Transverse colon (tissue), 4 donors: Measurements from ENCODE around the gene LAMTOR4. TPM values are rescaled to one million over a fixed set of nuclear protein-coding genes. Genes with fewer than 3 reads are reported as not detected.

Experiments
- DNase-seq: peaks from one replicate; pipeline ENCODE4 v3.0.0-alpha.2; 2019
- H3K27ac ChIP-seq, 4 donors: fragments of 200-600 bp; sonication (generic); 2 replicates each; pipeline ENCODE4 v1.5.1; 2016 to 2018; ENCODE audit warnings: inconsistent platforms in 4 of 4
- H3K27me3 ChIP-seq: fragments of 200-600 bp; sonication (generic); 2 replicates; pipeline ENCODE4 v1.5.1; 2017; ENCODE audit warnings: inconsistent platforms
- H3K36me3 ChIP-seq, 4 donors: fragments of 200-600 bp; sonication (generic); 2 replicates each; pipeline ENCODE4 v1.5.1; 2017 to 2019; ENCODE audit warnings: inconsistent platforms in 4 of 4
- H3K4me1 ChIP-seq, 4 donors: fragments of 200-600 bp; sonication (generic); 2 replicates each; pipeline ENCODE4 v1.5.1; 2017 to 2020; ENCODE audit warnings: inconsistent platforms in 4 of 4
- H3K4me3 ChIP-seq, 4 donors: fragments of 200-600 bp; sonication (generic); 1 replicate in 1 of 4; 2 replicates in 3 of 4; pipeline versions ENCODE4 v1.5.1 to v1.6.1; 2017 to 2019; ENCODE audit warnings: inconsistent platforms in 4 of 4
- H3K9me3 ChIP-seq, 2 donors: fragments of 200-600 bp; sonication (generic); 2 replicates each; pipeline ENCODE4 v1.5.1; 2017 to 2019; ENCODE audit warnings: inconsistent platforms in 2 of 2
- EP300 ChIP-seq: sonication (generic); formaldehyde crosslinking; IDR thresholded peaks from one replicate; pipeline ENCODE4 v1.6.1; 2017; ENCODE audit warnings: antibody characterized with exemption, low read depth
- POLR2A ChIP-seq: fragments of 450-650 bp; IDR thresholded peaks from one replicate; pipeline ENCODE4 v1.6.1; 2016; ENCODE audit warnings: antibody characterized with exemption, mild to moderate bottlenecking, moderate library complexity
- POLR2AphosphoS5 ChIP-seq, 3 donors: sonication (generic); formaldehyde crosslinking; IDR thresholded peaks; one replicate each; pipeline ENCODE4 v1.6.1; 2016; ENCODE audit warnings: antibody characterized with exemption in 3 of 3
- WGBS, 2 donors: methylation state at CpG; one replicate each; pipeline ENCODE4 v1.1.5; 2018; ENCODE audit warnings: low coverage in 1 of 2; 5-methylcytosine and 5-hydroxymethylcytosine counted together
- in situ Hi-C, 4 donors: fragments of 200-750 bp; cut with MboI; loops; one replicate each; pipeline versions ENCODE4 v1.15.0 to v1.15.1; 2017; ENCODE audit warnings: low sequenced_read_pairs in 3 of 4, low pct_ligation_motif_present in 1 of 4, low pct_unique_long_range_greater_than_20kb in 1 of 4
- intact Hi-C: fragments of 100-400 bp; cut with DNase I; formaldehyde crosslinking; loops from one replicate; pipeline ENCODE4 v1.15.1; 2023; ENCODE audit warnings: low total_unique reads
- total RNA-seq, 4 donors: library from RNA; depleted of rRNA; stranded (reverse); fragments of >200 nt; gene quantifications; one replicate each; pipeline ENCODE4 v1.1.0, GENCODE V29; 2016
- TF ChIP-seq, protein P1 (sequence below), 5 experiments: fragments of 200-600 bp in 3 of 5; fragments of 450-650 bp in 2 of 5; sonication (generic) in 3 of 5; IDR thresholded peaks; 1 replicate in 2 of 5; 2 replicates in 3 of 5; pipeline ENCODE4 v1.5.1; 2016 to 2017; ENCODE audit warnings: antibody characterized with exemption in 5 of 5, inconsistent platforms in 3 of 5, mild to moderate bottlenecking in 2 of 5, moderate library complexity in 1 of 5

Gene LAMTOR4
- total RNA-seq, 4 donors from 2014 or later, result 105 to 403 (median 256) TPM

DNA sequence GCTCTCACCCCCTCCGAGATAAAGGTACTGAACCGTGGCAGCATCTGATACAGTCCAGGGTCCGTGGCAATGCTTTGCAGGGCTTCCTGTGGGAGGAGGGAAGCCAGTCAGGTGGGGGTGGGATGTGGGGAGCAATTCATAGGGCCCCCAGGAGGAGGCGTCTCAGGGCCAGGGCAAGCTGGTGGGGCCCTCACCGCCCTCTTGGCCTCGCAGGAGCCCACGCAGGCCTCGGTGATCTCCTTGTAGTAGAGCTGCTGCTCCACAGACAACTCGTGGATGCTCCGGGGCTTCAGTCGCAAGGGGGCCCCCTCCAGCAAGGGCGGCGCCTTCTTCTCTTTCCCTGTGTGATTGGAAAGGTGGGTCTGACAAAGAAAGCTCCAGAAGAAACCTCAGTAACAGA lies 36.8 kb upstream of the LAMTOR4 start:
- WGBS, 2 donors, result 70 to 93% methylated on average over 2 to 13 of the region's 13 CpGs
- H3K36me3 ChIP-seq, result peaks cover 0 to 17% (median 8%) of the 10 kb centered on the region in 4 donors
- no peaks in the 10 kb centered on the region for H3K27me3 ChIP-seq
- H3K4me3 ChIP-seq, result no peak overlapping the region
- TF ChIP-seq POLR2A (no peak), EP300 (no peak)
- TF ChIP-seq, protein P1, sequence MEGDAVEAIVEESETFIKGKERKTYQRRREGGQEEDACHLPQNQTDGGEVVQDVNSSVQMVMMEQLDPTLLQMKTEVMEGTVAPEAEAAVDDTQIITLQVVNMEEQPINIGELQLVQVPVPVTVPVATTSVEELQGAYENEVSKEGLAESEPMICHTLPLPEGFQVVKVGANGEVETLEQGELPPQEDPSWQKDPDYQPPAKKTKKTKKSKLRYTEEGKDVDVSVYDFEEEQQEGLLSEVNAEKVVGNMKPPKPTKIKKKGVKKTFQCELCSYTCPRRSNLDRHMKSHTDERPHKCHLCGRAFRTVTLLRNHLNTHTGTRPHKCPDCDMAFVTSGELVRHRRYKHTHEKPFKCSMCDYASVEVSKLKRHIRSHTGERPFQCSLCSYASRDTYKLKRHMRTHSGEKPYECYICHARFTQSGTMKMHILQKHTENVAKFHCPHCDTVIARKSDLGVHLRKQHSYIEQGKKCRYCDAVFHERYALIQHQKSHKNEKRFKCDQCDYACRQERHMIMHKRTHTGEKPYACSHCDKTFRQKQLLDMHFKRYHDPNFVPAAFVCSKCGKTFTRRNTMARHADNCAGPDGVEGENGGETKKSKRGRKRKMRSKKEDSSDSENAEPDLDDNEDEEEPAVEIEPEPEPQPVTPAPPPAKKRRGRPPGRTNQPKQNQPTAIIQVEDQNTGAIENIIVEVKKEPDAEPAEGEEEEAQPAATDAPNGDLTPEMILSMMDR (IDR thresholded peaks at IDR 0.05), result no peak
- H3K27ac ChIP-seq, result no peak overlapping the region
- H3K9me3 ChIP-seq, result no peaks in the 10 kb centered on the region
- in situ Hi-C loops, result no loop called here
- H3K4me1 ChIP-seq, result no peaks in the 10 kb centered on the region
- no peak for DNase-seq
- intact Hi-C loops, result no loop called here

DNA sequence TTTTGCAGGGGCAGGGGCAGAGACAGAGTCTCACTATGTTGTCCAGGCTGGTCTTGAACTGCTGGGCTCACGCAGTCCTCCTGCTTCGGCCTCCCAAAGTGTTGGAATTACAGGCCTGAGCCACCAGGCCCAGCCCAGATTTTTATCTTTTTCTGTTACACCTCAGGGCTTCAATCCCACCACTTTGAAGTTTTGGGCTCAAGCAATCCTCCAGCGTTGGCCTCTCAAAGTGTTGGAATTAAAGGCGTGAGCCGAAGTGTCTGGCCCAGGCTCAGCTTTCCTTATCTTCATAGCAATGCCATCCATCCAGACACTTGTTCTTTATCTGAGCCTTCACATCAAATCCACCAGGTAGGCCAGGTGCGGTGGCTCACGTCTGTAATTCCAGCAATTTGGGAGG lies 33.7 kb upstream of the LAMTOR4 start:
- no peak for DNase-seq
- WGBS, 2 donors, result 91 to 96% methylated on average over 5 to 7 of the region's 7 CpGs
- in situ Hi-C loops, result no loop called here
- Histone ChIP-seq H3K27me3 (no peaks in the 10 kb centered on the region), H3K27ac (no peak overlapping the region), H3K4me1 (peaks cover 6 to 12% (median 9%) of the 10 kb centered on the region in 4 donors), H3K4me3 (no peak overlapping the region), H3K9me3 (no peaks in the 10 kb centered on the region), H3K36me3 (peaks cover 0 to 9% (median 4%) of the 10 kb centered on the region in 4 donors)
- TF ChIP-seq POLR2AphosphoS5 (IDR thresholded peaks at IDR 0.05) (no peak), EP300 (no peak), POLR2A (no peak)
- TF ChIP-seq, protein P1 (IDR thresholded peaks at IDR 0.05), result no peak
- intact Hi-C loops, result no loop called here

DNA sequence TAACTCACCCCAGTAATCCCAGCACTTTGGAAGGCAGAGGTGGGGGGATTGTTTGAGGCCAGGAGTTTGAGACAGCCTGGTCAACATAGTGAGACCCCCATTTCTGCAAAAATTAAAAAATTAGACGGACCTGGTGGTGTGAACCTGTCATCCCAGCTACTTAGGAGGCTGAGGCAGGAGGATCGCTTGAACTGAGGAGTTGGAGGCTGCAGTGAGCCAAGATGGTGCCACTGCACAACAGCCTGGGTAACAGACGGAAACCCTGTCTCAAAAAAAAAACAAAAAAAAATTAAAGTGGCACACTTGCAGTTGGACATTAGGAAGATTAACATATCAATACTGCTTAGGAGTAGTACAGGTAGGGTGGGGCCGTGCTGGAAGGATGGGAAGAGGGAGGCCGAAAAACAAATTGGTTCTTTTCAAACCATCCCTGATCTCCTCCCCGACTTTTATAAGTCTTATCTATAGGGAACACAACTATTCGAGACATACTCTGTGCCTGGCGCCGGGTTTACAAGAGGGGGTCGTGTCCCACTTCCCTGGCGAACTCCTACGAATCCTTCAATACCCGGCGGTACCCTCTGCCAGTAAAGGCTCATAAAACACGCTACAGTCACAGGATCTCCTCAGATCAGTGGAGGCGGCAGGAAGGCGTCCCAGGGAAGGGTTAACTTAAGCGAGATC lies 30.2 kb upstream of the LAMTOR4 start:
- peaks cover 6 to 20% (median 17%) of the 10 kb centered on the region in 4 donors for H3K4me1 ChIP-seq
- peak overlapping the region; percentile 60 to 78 (median 73) for H3K4me3 ChIP-seq
- WGBS, 2 donors, result 18 to 21% methylated on average over 11 to 18 of the region's 18 CpGs
- peak overlapping the region; percentile 88 to 94 (median 90) for H3K27ac ChIP-seq
- H3K27me3 ChIP-seq, result no peaks in the 10 kb centered on the region
- no peaks in the 10 kb centered on the region for H3K36me3 ChIP-seq
- TF ChIP-seq POLR2AphosphoS5 (IDR thresholded peaks at IDR 0.05), result no peak
- TF ChIP-seq, protein P1 (IDR thresholded peaks at IDR 0.05), result no peak
- no peak for TF ChIP-seq POLR2A
- no peak for TF ChIP-seq EP300
- in situ Hi-C loops, result no loop called here
- intact Hi-C loops, result no loop called here
- no peak for DNase-seq
- no peaks in the 10 kb centered on the region for H3K9me3 ChIP-seq

DNA sequence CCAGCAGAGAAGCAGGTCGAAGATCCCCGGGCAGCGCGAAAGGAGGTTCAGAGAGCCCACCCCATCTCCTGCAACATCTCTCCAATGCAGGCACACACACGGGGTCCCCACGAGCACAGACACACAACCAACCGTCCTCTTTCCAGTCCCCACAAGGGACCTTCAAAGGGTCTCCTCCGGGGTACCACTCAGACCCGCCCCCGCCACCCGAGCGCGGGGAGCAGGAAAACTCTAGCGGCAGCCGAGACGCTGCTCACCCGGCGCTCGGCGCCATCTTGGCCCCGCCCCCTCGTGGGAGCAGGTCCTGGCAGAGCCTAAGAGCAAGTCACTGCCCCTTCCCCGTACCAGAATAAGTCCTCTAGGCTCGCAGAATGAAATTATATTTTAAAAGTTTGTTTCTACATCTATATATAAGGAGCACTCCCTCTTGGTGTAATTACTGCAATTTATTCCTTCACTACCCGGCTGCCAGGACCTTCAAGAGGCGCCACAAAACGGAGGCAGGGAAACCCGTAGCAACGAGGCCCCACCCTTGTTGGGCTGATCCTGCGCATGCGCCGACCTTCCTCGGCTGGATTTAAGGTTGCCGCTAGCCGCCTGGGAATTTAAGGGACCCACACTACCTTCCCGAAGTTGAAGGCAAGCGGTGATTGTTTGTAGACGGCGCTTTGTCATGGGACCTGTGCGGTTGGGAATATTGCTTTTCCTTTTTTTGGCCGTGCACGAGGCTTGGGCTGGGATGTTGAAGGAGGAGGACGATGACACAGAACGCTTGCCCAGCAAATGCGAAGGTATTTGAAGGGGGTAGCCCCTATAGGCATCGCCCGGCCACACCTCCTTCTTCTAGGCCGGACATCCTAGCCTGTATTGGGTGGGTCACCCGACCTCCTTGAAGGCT lies 29.4 kb upstream of the LAMTOR4 start, which contains the start of the genes CNPY4 and TAF6:
CNPY4 (plus strand) TSS at position 563 of the 898 bp plus-strand sequence; CDS start at position 674, 111 bp downstream.
TAF6 (minus strand) TSS at position 287 of the 898 bp plus-strand sequence. CDS start 5,149 bp downstream, outside the sequence.
- Histone ChIP-seq H3K4me3 (peak within 1 kb of the TSS; percentile 63 to 78 (median 73)), H3K27ac (peak within 1 kb of the TSS; percentile 88 to 94 (median 90)), H3K27me3 (no peaks in the 10 kb centered on the region), H3K4me1 (peaks cover 6 to 24% (median 21%) of the 10 kb centered on the region in 4 donors), H3K9me3 (no peaks in the 10 kb centered on the region), H3K36me3 (no peaks in the 10 kb centered on the region)
- intact Hi-C loops, result no loop called here
- TF ChIP-seq POLR2A, result peak; percentile 56
- no peak for TF ChIP-seq EP300
- TF ChIP-seq, protein P1 (IDR thresholded peaks at IDR 0.05), result peak in 3 of 5 experiments; percentile 13 to 34 (median 28)
- peak; percentile 48 to 66 (median 50) for TF ChIP-seq POLR2AphosphoS5 (IDR thresholded peaks at IDR 0.05)
- in situ Hi-C loops, result no loop called here
- WGBS, 2 donors, result 0% methylated on average over 47 of the region's 49 CpGs; no CpG with 5 or more reads in 1 of the 2 donors
- DNase-seq, result peak; percentile 96
